HEK293T (cell line): Measurements from ENCODE around the gene CNTD1.

Source experiments
- CTCF ChIA-PET: fragments of 350-600 bp; formaldehyde crosslinking; extraction: SDS; loops from one replicate; lab custom pipeline; 2021; ENCODE audit warnings: antibody characterized with exemption, inconsistent platforms; lab: Yijun Ruan, JAX
- POLR2A ChIA-PET: fragments of 350-600 bp; formaldehyde crosslinking; extraction: SDS; loops from one replicate; lab custom pipeline; 2020; ENCODE audit warnings: antibody characterized with exemption, inconsistent platforms; lab: Yijun Ruan, JAX
- DNase-seq: peaks from one replicate; pipeline ENCODE4 v3.0.0; 2012; ENCODE audit warnings: mixed read lengths; ENCODE audit errors: extremely low spot score
- ARNT ChIP-seq: fragments of 450-650 bp; IDR thresholded peaks from 2 replicates; pipeline ENCODE4 v1.6.1; 2017; ENCODE audit warnings: mild to moderate bottlenecking
- BHLHE40 ChIP-seq: fragments of 450-650 bp; IDR thresholded peaks from 2 replicates; pipeline ENCODE4 v1.6.1; 2016; ENCODE audit warnings: mild to moderate bottlenecking, moderate library complexity, borderline replicate concordance
- CTBP1 ChIP-seq: fragments of 450-650 bp; IDR thresholded peaks from 2 replicates; pipeline ENCODE4 v1.6.1; 2016; ENCODE audit warnings: borderline replicate concordance
- ELF4 ChIP-seq: fragments of 450-650 bp; IDR thresholded peaks from 2 replicates; pipeline ENCODE4 v1.6.1; 2017; ENCODE audit warnings: antibody characterized with exemption
- FOXA1 ChIP-seq: fragments of 450-650 bp; IDR thresholded peaks from 2 replicates; pipeline ENCODE4 v1.6.1; 2016; ENCODE audit warnings: mild to moderate bottlenecking
- FOXK2 ChIP-seq: fragments of 450-650 bp; IDR thresholded peaks from 2 replicates; pipeline ENCODE4 v1.6.1; 2016; ENCODE audit warnings: mild to moderate bottlenecking
- FOXM1 ChIP-seq: fragments of 450-650 bp; IDR thresholded peaks from 2 replicates; pipeline ENCODE4 v1.6.1; 2017; ENCODE audit warnings: mild to moderate bottlenecking, borderline replicate concordance
- HDGF ChIP-seq: fragments of 450-650 bp; IDR thresholded peaks from 2 replicates; pipeline ENCODE4 v1.6.1; 2017; ENCODE audit warnings: antibody characterized with exemption, borderline replicate concordance
- L3MBTL2 ChIP-seq: fragments of 450-650 bp; conservative IDR thresholded peaks from 2 replicates; pipeline ENCODE4 v1.6.1; 2016; ENCODE audit warnings: mild to moderate bottlenecking
- LEF1 ChIP-seq: fragments of 450-650 bp; IDR thresholded peaks from 2 replicates; pipeline ENCODE4 v1.6.1; 2017; ENCODE audit warnings: mild to moderate bottlenecking, borderline replicate concordance
- NFRKB ChIP-seq: fragments of 450-650 bp; IDR thresholded peaks from 2 replicates; pipeline ENCODE4 v1.6.1; 2016; ENCODE audit warnings: mild to moderate bottlenecking, moderate library complexity
- PKNOX1 ChIP-seq: fragments of 450-650 bp; IDR thresholded peaks from 2 replicates; pipeline ENCODE4 v1.6.1; 2016
- SP1 ChIP-seq: fragments of 450-650 bp; IDR thresholded peaks from 2 replicates; pipeline ENCODE4 v1.6.1; 2017
- SUZ12 ChIP-seq: fragments of 450-650 bp; IDR thresholded peaks from 2 replicates; pipeline ENCODE4 v1.6.1; 2016; ENCODE audit warnings: mild to moderate bottlenecking
- TARDBP ChIP-seq: fragments of 450-650 bp; IDR thresholded peaks from 2 replicates; pipeline ENCODE4 v1.6.1; 2016
- ZNF384 ChIP-seq: fragments of 450-650 bp; IDR thresholded peaks from 2 replicates; pipeline ENCODE4 v1.6.1; 2016

CNTD1 gene

GRCh38 chr17:42759982-42760651 lies 38.5 kb upstream of the CNTD1 start:
- DNase-seq, result no peak
- TF ChIP-seq ZNF384, result no peak
- no peak for TF ChIP-seq NFRKB
- TF ChIP-seq BHLHE40, result no peak
- no peak for TF ChIP-seq LEF1
- TF ChIP-seq ELF4, result no peak
- TF ChIP-seq PKNOX1, result no peak
- TF ChIP-seq SP1, result no peak
- TF ChIP-seq FOXA1, result no peak
- TF ChIP-seq FOXM1, result no peak
- no peak for TF ChIP-seq L3MBTL2
- TF ChIP-seq SUZ12, result no peak
- TF ChIP-seq FOXK2, result no peak
- TF ChIP-seq TARDBP, result no peak
- no peak for TF ChIP-seq ARNT
- TF ChIP-seq CTBP1, result no peak
- TF ChIP-seq HDGF, result no peak
- ChIA-PET CTCF (interaction anchor here (0.6 to 1.9 kb wide), 4 partner anchors 16 to 182 kb away, joined by 3 to 5 read pairs (median 4); partner anchors contain the start of gene PSMC3IP), POLR2A (interaction anchor here (0.6 to 6.4 kb wide), 10 partner anchors 9 to 182 kb away, joined by 3 to 58 read pairs (median 5); partner anchors contain the start of genes CNTD1, COA3, EZH1 and PSMC3IP)

- ChIA-PET CTCF (interaction anchor here (0.8 to 1.9 kb wide), 3 partner anchors 17 to 183 kb away, joined by 3 to 5 read pairs (median 4); partner anchors contain the start of gene PSMC3IP), POLR2A (interaction anchor here (0.7 to 6.4 kb wide), 11 partner anchors 10 to 183 kb away, joined by 3 to 58 read pairs (median 4); partner anchors contain the start of genes CNTD1, COA3, EZH1 and PSMC3IP)
- DNase-seq, result no peak
- TF ChIP-seq PKNOX1 (no peak), L3MBTL2 (peak; percentile 25; the same call in 1 of the 2 replicates), SUZ12 (no peak), NFRKB (no peak)
These were observed 37.7 kb upstream of the CNTD1 start, which contains the start of gene RAMP2 for GRCh38 chr17:42760652-42761581. TSS of gene RAMP2 (plus strand) at chr17:42761227. CDS start at chr17:42761262, 35 bp downstream.

GRCh38 chr17:42761638-42762037 lies 37.0 kb upstream of the CNTD1 start:
- ChIA-PET POLR2A (interaction anchor here (0.7 to 6.4 kb wide), 6 partner anchors 11 to 184 kb away, joined by 3 to 58 read pairs (median 7); partner anchors contain the start of genes EZH1, PSMC3IP and VPS25), CTCF (interaction anchor here (0.5 to 0.8 kb wide), 2 partner anchors 39 to 183 kb away, joined by 3 to 4 read pairs; no protein-coding TSS in a partner anchor)
- TF ChIP-seq ARNT (no peak), HDGF (no peak), ZNF384 (no peak), PKNOX1 (no peak), BHLHE40 (no peak), ELF4 (no peak), CTBP1 (no peak), FOXM1 (no peak), L3MBTL2 (no peak), FOXK2 (no peak), LEF1 (no peak), SUZ12 (no peak), SP1 (no peak), NFRKB (no peak), TARDBP (no peak), FOXA1 (no peak)
- DNase-seq, result no peak

- POLR2A ChIA-PET, result no interaction called here
- CTCF ChIA-PET, result no interaction called here
- no peak for DNase-seq
- no peak for TF ChIP-seq LEF1
- TF ChIP-seq TARDBP, result no peak
- TF ChIP-seq BHLHE40, result no peak
- TF ChIP-seq ZNF384, result no peak
- TF ChIP-seq NFRKB, result no peak
- no peak for TF ChIP-seq HDGF
- TF ChIP-seq PKNOX1, result no peak
- TF ChIP-seq ELF4, result no peak
- no peak for TF ChIP-seq L3MBTL2
- TF ChIP-seq SUZ12, result no peak
- no peak for TF ChIP-seq FOXA1
- TF ChIP-seq FOXK2, result no peak
- no peak for TF ChIP-seq FOXM1
- no peak for TF ChIP-seq ARNT
- TF ChIP-seq SP1, result no peak
- TF ChIP-seq CTBP1, result no peak
These were observed 32.5 kb upstream of the CNTD1 start for GRCh38 chr17:42766124-42766523.
